ENCODE results near the gene GPC4.

DNA sequence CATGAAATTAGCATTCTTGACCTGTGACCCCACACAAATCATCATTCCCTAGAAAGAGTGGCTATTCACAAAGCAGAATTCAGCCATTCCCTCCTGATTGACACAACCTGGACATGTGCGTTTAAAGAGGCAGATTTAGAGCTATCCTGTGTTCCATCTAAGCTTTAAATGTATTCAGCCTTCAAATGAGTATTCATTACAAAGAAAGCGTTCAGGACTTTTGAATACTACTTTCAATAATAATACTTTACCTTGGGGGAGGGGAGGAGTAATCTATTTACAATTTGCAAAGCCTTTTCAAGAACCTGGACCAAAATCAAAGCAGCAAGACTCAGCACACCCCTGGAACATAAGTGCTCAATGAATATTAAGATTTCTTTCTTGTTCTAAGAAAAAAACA, 22.5 kb upstream of the GPC4 start:
- TF ChIP-seq CTCF (IDR thresholded peaks at IDR 0.05; ENCODE audit: low read length) = no peak
- no peak for TF ChIP-seq EZH2 (IDR thresholded peaks at IDR 0.05; ENCODE audit: borderline replicate concordance, low read length)

All from OCI-LY1 (cell line).